Gastrocnemius medialis (tissue), 4 donors: ENCODE results near the gene NAA35. TPM values are rescaled to one million over a fixed set of nuclear protein-coding genes. Genes with fewer than 3 reads are reported as not detected.

Experiments used
- ATAC-seq, 2 donors: fragments of 150-250 bp; one replicate each; pipeline ENCODE4 v1.9.1; 2016
- DNase-seq, 2 donors: peaks; one replicate each; pipeline ENCODE4 v3.0.0-alpha.2; 2019
- H3K27ac ChIP-seq, 4 donors: fragments of 200-600 bp; sonication (generic); 1 replicate in 1 of 4; 2 replicates in 3 of 4; pipeline ENCODE4 v1.5.1; 2016 to 2018; ENCODE audit warnings: mild to moderate bottlenecking in 2 of 4, moderate library complexity in 1 of 4
- H3K27me3 ChIP-seq, 3 donors: fragments of 200-600 bp; sonication (generic) in 2 of 3; 1 replicate in 1 of 3; 2 replicates in 2 of 3; pipeline versions ENCODE4 v1.5.1 to v1.6.0; 2016 to 2019; ENCODE audit warnings: mild to moderate bottlenecking in 1 of 3, moderate library complexity in 1 of 3
- H3K36me3 ChIP-seq, 2 donors: fragments of 200-600 bp; sonication (generic) in 1 of 2; one replicate each; pipeline ENCODE4 v1.5.1; 2017 to 2018
- H3K4me1 ChIP-seq, 2 donors: fragments of 200-600 bp; sonication (generic) in 1 of 2; one replicate each; pipeline ENCODE4 v1.5.1; 2016 to 2017; ENCODE audit warnings: mild to moderate bottlenecking in 2 of 2
- H3K4me3 ChIP-seq, 4 donors: fragments of 200-600 bp; sonication (generic) in 3 of 4; 1 replicate in 1 of 4; 2 replicates in 3 of 4; pipeline ENCODE4 v1.5.1; 2016 to 2019; ENCODE audit warnings: mild to moderate bottlenecking in 2 of 4
- H3K9me3 ChIP-seq, 3 donors: fragments of 200-600 bp; sonication (generic) in 2 of 3; 1 replicate in 1 of 3; 2 replicates in 2 of 3; pipeline ENCODE4 v1.5.1; 2016 to 2019
- CTCF ChIP-seq, 5 experiments: fragments of 450-650 bp in 3 of 5; fragments of 200-600 bp in 2 of 5; sonication (generic) in 2 of 5; IDR thresholded peaks in 4 of 5; conservative IDR thresholded peaks in 1 of 5; 1 replicate in 4 of 5; 2 replicates in 1 of 5; pipeline ENCODE4 v1.5.1; 2016 to 2019; ENCODE audit warnings: antibody characterized with exemption in 5 of 5, mild to moderate bottlenecking in 3 of 5, moderate library complexity in 3 of 5
- POLR2A ChIP-seq, 2 donors: fragments of 450-650 bp; IDR thresholded peaks; one replicate each; pipeline ENCODE4 v1.6.1; 2017; ENCODE audit warnings: antibody characterized with exemption in 2 of 2, mild to moderate bottlenecking in 2 of 2, moderate library complexity in 2 of 2
- in situ Hi-C, 4 donors: fragments of 200-750 bp; cut with MboI; loops; one replicate each; pipeline versions ENCODE4 v1.15.0 to v1.8.0; 2017; ENCODE audit warnings: low sequenced_read_pairs in 4 of 4
- intact Hi-C: fragments of 100-400 bp; cut with DNase I; formaldehyde crosslinking; loops from one replicate; pipeline ENCODE4 v1.15.1; 2023; ENCODE audit warnings: low total_unique reads
- total RNA-seq, 4 donors: library from RNA; depleted of rRNA; stranded (reverse); fragments of >200 nt; gene quantifications; one replicate each; pipeline versions ENCODE4 v1.1.0 to v1.2.3, GENCODE V29; 2016

Gene NAA35
- total RNA-seq, 4 donors from 2014 or later = 22.7 to 26.9 (median 24.5) TPM

DNA sequence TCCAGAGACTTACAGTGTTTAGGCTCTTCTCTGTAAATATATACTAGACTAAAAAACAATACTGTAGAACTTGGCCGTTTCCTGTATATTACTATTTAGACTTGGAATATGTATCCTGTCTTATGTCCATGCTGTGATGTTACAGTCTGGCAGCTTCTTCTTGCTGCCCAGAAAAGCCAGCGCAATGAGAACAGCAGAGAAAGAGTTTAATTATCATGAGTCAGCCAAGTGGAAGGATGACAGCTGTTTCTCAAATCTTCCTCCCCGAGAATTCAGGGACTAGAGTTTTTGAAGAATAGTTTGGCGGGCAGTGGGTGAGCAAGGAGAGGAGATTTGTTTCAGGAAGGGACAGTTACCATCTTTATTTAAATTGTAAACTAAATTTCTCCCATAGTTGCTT is 37.5 kb downstream of the NAA35 start:
- H3K36me3 ChIP-seq = peaks cover 0 to 54% of the 10 kb centered on the region in 2 donors
- no peak for ATAC-seq
- no peak overlapping the region for H3K27ac ChIP-seq

GRCh38 chr9:85981369-85981768 is 40.4 kb downstream of the NAA35 start:
- Histone ChIP-seq H3K4me3 (no peak overlapping the region), H3K27me3 (no peaks in the 10 kb centered on the region), H3K4me1 (no peaks in the 10 kb centered on the region), H3K36me3 (peaks cover 0 to 41% of the 10 kb centered on the region in 2 donors), H3K9me3 (no peaks in the 10 kb centered on the region), H3K27ac (no peak overlapping the region)
- in situ Hi-C loops = no loop called here
- TF ChIP-seq POLR2A (IDR thresholded peaks at IDR 0.05) (no peak), CTCF (IDR thresholded peaks at IDR 0.05 in 4 of 5, conservative IDR thresholded peaks at IDR 0.05 in 1 of 5) (no peak)
- DNase-seq (no peak), ATAC-seq (no peak)
- intact Hi-C loops = no loop called here

More for the DNA sequence above, 37.5 kb downstream of the NAA35 start:
- H3K4me1 ChIP-seq = no peaks in the 10 kb centered on the region
- H3K27me3 ChIP-seq = no peaks in the 10 kb centered on the region
- intact Hi-C loops = no loop called here
- in situ Hi-C loops = no loop called here
- no peak overlapping the region for H3K4me3 ChIP-seq
- TF ChIP-seq CTCF (IDR thresholded peaks at IDR 0.05 in 4 of 5, conservative IDR thresholded peaks at IDR 0.05 in 1 of 5) (no peak), POLR2A (IDR thresholded peaks at IDR 0.05) (no peak)
- DNase-seq = no peak
- H3K9me3 ChIP-seq = no peaks in the 10 kb centered on the region

DNA sequence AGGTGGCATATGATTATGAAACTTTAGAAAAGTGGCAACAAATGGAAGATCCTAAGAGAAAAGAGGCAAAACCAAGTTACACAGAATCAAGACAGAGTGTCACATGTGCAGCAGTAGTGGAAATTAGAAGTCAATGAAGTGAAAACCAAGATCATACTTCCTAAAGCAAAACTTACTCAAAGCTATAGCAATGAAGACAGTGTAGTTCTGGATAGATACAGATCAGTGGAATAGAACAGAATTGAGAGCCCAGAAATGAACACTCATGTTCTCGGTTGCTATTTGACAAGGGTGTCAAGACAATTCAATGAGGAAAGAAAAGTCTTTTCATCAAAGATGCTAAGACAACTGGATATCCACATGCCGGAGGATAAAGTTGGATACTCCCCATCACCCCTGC is 43.5 kb downstream of the NAA35 start:
- H3K36me3 ChIP-seq = peaks cover 0 to 15% of the 10 kb centered on the region in 2 donors
- DNase-seq (no peak), ATAC-seq (no peak)
- H3K4me1 ChIP-seq = no peaks in the 10 kb centered on the region
- H3K27me3 ChIP-seq = no peaks in the 10 kb centered on the region
- in situ Hi-C loops (no loop called here), intact Hi-C loops (no loop called here)
- no peak overlapping the region for H3K27ac ChIP-seq
- TF ChIP-seq CTCF (IDR thresholded peaks at IDR 0.05 in 4 of 5, conservative IDR thresholded peaks at IDR 0.05 in 1 of 5) (no peak), POLR2A (IDR thresholded peaks at IDR 0.05) (no peak)
- H3K4me3 ChIP-seq = no peak overlapping the region
- no peaks in the 10 kb centered on the region for H3K9me3 ChIP-seq

DNA sequence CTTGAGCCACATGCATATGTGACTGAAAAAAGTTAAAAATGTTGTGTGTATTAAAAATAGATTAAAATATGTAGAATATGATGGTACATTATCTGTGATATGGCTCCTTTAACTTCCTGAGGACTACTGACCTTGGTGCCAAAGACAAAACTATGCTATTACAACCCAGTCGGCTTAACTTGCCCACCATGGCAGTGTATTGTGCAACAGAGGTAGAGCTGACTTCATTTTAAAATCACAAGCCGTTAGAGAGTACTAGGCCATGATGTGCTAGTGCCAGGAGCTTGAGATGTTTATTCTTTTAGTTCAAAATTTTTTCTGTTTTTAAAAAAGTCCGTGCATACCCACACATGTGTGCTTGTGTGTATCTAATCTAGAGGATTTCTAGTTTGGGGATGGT is 46.3 kb downstream of the NAA35 start:
- Histone ChIP-seq H3K4me1 (no peaks in the 10 kb centered on the region), H3K9me3 (no peaks in the 10 kb centered on the region), H3K4me3 (no peak overlapping the region), H3K27ac (no peak overlapping the region), H3K36me3 (no peaks in the 10 kb centered on the region), H3K27me3 (no peaks in the 10 kb centered on the region)
- TF ChIP-seq POLR2A (IDR thresholded peaks at IDR 0.05) = no peak
- intact Hi-C loops (no loop called here), in situ Hi-C loops (no loop called here)
- ATAC-seq (no peak), DNase-seq (no peak)

GRCh38 chr9:85994191-85994590 is 53.2 kb downstream of the NAA35 start:
- DNase-seq (no peak), ATAC-seq (no peak)
- no peaks in the 10 kb centered on the region for H3K27me3 ChIP-seq
- TF ChIP-seq POLR2A (IDR thresholded peaks at IDR 0.05) (no peak), CTCF (IDR thresholded peaks at IDR 0.05 in 4 of 5, conservative IDR thresholded peaks at IDR 0.05 in 1 of 5) (no peak)
- H3K4me3 ChIP-seq = no peak overlapping the region
- peaks cover 0 to 31% of the 10 kb centered on the region in 2 donors for H3K36me3 ChIP-seq
- H3K27ac ChIP-seq = no peak overlapping the region
- intact Hi-C loops = no loop called here
- H3K9me3 ChIP-seq = no peaks in the 10 kb centered on the region
- H3K4me1 ChIP-seq = no peaks in the 10 kb centered on the region
- in situ Hi-C loops = no loop called here
